GM12873 (cell line): ENCODE measurements around the gene LPAR5.

Experiments
- TF ChIP-seq, protein P1 (sequence below): IDR thresholded peaks from 2 replicates; pipeline ENCODE4 v1.5.1; 2012; ENCODE audit warnings: low read depth, mild to moderate bottlenecking, moderate library complexity, low read length, control low read depth; ENCODE audit not compliant: insufficient read depth; ENCODE audit errors: missing control alignments

The LPAR5 gene

GRCh38 chr12:6605421-6606330 lies 30.1 kb downstream of the LPAR5 start:
- TF ChIP-seq, protein P1, sequence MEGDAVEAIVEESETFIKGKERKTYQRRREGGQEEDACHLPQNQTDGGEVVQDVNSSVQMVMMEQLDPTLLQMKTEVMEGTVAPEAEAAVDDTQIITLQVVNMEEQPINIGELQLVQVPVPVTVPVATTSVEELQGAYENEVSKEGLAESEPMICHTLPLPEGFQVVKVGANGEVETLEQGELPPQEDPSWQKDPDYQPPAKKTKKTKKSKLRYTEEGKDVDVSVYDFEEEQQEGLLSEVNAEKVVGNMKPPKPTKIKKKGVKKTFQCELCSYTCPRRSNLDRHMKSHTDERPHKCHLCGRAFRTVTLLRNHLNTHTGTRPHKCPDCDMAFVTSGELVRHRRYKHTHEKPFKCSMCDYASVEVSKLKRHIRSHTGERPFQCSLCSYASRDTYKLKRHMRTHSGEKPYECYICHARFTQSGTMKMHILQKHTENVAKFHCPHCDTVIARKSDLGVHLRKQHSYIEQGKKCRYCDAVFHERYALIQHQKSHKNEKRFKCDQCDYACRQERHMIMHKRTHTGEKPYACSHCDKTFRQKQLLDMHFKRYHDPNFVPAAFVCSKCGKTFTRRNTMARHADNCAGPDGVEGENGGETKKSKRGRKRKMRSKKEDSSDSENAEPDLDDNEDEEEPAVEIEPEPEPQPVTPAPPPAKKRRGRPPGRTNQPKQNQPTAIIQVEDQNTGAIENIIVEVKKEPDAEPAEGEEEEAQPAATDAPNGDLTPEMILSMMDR = no peak

DNA sequence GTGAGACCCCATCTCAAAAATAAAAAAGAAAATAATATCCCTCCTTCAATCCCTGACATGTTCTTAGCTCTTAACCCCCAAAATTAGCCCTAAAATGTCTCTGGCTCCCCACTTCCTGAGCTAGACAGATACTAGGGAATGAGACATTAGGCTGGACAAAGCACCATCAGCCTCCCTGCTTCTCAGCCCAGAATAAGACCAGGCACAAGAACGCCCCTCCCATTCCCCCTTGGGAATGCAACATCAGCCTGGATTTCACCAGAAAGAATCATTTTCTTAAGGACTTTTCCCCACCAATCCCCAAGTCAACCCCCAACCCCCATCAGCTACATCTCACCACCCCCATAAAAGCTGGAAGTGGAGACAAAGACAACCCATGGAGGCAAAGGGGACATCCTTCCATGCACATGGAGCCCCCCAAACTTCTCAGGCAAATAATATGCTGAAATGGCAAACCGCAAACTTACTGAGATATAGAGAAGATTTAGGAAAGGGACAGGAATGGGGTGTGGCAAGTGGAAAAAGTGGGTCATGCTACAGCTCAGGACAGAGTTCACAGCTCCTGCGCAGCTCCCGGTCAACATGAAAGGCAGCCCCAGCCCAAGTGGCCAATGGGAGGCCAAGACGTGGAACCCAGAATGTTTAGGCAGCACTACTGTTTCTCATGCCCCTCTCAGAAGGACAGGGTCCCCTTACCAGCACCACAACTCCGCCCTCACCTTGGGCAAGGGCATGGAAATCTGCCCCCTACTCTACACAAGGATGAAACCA lies 31.3 kb downstream of the LPAR5 start:
- TF ChIP-seq, protein P1 = no peak

- TF ChIP-seq, protein P1 = no peak
These were observed 32.6 kb downstream of the LPAR5 start for GRCh38 chr12:6603095-6603567.

GRCh38 chr12:6602526-6602925 lies 33.2 kb downstream of the LPAR5 start:
- TF ChIP-seq, protein P1 = no peak

GRCh38 chr12:6592087-6592486 lies 43.7 kb downstream of the LPAR5 start:
- TF ChIP-seq, protein P1 = no peak

GRCh38 chr12:6584293-6584692 lies 51.5 kb downstream of the LPAR5 start:
- TF ChIP-seq, protein P1 = no peak

DNA sequence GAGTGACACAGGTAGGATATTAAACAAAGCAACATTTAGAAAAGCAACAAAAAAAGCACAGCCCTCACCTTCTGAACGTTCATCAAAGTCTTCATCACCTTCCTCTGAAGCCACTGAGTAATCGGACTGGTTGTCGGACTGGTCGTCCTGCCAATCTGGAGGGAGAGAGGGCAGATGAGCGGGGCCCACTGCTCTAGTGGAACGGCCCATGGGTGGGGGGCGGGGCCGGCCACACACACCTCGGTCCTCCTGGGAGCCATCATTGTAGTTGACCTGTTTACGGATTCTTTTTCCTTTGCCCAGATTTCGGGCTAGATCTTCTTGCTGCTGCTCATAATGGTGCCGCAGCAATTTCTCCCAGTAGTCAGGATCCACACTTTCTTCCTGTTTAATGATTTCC lies 52.8 kb downstream of the LPAR5 start:
- TF ChIP-seq, protein P1 = no peak
